DMS 273 (cell line): ENCODE measurements around the gene CLECL1.
"Not testable (repeated sequence)": the region's sequence is repeated elsewhere in the genome, so short reads cannot be mapped to it uniquely, and the experiment has no call there.

Source experiments
- DNase-seq: peaks from one replicate; lab custom pipeline; 2025; ENCODE audit not compliant: unreplicated experiment; lab: John Stamatoyannopoulos, UW

The CLECL1 gene

DNA sequence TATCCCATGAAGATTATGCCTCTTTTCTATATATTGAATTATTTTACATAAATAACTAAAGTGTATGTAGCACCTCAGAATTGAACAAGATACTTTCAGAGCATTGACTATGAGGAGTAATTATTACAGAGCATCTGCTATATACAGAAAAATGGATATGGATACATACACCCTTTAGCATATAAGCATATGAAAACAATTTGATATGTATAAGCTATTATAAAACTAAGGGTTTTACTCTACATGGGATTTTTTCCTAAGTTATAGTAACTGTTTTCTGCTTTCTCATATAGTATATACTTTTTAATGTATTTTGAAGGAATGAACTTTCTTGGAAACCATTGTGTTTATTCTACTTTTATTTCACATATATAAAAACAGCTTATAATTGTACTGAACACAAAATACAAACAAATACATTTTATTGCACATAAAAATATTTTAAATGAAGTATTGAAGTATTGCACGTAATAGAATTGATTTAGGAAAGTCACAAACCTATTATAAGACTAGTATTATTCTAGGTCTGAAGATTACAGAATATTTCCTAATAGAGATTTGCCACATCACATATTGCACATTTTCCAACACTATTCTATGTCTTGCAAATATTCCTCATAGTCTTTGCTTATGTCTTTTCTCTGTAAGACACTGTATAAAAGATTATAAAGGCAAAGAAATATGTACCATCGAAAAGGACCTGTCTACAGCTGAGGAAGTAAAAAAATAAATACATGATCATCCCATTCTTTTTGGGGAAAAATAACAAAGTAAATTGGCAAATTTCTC is 19.4 kb upstream of the CLECL1 start:
- no peak for DNase-seq

DNA sequence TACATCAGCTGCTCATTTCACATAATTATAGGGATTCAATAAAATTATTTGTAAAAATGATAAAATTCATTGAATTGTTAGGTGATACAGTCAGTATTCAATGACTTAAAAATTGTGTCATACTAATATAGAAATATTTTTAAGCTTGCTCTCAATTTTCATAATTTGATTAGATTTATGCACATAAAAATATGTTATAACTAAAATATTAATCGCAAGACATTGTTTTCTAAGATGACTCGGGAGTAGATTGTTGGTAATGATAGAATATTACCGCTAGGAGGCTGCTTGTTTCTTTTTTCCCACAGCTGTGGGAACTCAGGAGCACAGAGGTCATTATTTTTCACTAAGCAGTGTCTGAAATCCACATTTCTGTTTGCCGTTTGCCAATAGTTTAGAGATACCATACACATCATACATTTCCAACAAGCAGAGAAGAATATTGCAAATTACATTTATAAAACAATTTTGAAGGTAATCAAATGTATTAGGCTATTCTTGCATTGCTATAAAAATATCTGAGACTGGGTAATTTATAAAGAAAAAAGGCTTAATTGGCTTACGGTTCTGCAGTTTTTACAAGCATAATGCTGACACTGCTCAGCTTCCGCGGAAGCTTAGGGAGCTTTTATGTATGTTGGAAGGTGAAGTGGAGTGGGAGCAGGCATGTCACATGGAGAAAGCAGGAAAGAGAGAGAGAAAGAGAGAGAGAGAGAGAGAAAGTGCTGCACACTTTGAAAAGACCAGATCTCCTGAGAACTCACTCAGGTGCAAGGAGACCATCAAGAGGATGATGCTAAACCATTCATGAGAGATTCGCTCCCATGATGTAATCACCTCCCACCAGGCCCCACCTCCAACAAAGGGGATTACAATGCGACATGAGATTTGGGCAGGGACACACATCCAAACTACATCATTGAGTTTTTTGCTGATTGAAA is 18.6 kb upstream of the CLECL1 start:
- peak; percentile 25 for DNase-seq

DNA sequence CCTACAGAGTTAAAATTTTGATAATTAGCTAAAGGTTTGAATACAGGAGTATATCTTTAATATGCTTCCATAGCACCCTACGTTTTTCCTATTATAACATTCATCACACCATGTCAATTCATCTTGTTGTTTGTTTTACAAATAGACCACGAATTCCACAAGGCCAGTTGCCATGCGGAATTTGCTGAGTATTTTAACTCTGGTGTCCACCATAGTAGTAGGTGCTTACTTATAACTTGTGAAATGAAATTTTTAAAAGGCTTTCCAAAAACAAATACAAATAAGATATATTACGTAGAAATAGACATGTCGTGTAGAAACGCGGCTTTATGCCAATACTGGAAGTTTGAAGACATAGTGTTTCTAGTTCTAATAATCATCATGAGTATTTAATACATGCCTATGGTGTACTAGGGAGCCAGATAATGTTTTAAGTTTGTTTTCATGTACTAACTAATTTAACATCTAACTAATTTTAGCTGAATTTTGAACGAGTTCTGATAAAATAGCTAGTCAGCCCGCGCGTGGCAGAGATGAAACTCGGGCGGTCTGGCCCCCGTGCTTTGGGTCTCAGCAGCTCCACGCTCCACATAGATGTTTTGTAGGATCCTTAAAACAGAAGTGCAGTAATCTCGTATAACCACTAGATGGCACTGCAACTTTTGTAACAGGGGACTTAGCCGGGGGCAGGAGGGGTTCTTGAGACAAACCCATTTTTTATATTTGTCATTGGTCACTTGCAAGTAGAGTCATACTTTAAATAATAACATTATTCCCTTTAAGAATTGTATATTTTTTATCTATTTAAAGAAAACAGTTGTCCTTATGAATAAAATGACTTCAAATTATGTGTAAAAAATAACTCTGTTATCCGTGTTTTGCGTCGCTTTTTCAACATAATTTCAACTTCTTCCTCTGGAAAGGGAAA is 17.6 kb upstream of the CLECL1 start:
- peak; percentile 68 for DNase-seq

- DNase-seq, result no peak
These were observed 16.7 kb upstream of the CLECL1 start for GRCh38 chr12:9749640-9750039.

DNA sequence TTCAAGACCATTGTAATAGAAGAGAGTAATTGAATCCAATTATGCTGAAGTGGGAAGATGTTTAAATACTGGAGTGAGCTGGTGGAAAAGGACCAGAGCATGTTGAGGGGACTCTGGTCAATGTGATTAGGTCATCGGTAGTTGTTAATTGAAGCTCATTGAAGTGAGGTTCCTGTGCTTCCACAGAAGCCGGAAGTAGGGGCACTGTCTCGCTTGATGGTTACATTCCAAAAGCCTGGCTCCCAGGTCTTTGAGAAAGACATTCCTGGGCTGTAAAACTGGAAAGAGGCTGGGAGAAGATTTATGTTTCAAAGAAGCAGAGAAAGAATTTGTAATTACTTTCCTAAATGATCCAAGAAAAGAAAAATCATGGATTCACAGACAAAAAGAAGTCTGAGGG is 12.3 kb upstream of the CLECL1 start:
- DNase-seq, result no peak

DNA sequence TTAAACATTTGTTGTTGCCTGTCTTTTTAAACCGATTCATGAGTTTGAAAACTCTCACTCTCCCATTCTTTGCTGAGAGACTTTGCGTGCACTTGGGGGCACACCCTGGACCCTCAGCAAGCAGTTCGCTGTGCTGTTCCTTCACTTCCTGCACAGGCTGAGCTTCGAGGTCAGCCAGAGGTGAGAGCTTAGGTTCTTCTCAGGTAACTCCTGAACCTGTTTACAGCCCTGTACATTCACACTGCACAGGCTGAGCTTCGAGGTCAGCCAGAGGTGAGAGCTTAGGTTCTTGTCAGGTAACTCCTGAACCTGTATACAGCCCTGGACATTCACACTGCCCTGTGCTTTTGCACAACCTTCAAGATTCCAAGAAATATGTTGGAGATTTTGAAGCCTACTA is 9.8 kb upstream of the CLECL1 start:
- no peak for DNase-seq

DNA sequence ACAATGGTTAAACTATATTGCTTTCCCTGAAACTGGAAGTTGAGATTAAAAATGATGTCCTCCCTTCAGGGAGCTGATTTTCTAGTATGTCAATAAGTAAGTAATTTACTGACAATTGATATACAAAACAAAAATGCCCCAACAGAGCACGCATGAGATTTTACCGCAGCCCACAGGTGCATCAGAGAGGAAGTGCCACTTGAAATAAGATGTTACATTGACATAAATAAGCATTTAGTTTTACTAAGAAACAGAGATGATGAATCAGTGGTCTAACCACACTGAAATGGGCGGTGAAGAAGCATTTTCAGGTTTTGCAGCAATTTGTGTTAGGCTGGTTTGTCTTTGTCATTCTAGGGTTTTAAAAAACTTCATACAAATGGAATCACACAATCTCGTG is 8.8 kb upstream of the CLECL1 start:
- no peak for DNase-seq

DNA sequence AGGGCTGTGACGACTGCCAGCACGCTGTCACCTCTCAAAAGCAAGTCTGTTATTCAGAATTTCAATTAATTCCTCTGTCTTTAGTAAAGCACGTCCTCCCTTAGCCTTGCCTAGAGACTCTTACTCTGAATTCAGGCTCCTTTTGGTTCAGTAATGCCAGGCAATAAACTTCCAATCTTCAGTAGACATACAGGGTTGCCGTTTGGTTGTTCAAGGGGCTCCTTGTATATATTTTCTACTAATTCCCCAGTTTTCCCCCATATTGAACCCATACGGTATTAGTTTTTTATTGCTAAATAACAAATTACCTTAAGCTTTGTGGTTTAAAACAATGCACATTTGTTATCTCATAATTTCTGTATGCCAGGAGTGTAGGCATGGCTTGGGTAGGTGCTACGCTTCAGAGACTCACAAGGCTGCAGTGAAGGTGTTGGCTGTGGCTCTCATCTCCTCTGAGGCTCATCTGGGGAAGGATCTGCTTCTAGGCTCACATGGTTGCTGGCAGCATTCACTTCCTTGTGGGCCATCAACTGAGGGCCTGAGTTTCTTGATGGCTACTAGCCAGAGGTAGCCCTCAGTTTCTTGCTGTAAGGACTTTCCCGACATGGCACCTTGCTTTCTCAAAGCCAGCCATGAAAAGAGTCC is 7.3 kb upstream of the CLECL1 start:
- DNase-seq, result no peak

- DNase-seq, result not testable (repeated sequence)
These were observed 6.7 kb upstream of the CLECL1 start for GRCh38 chr12:9739404-9740105.

DNA sequence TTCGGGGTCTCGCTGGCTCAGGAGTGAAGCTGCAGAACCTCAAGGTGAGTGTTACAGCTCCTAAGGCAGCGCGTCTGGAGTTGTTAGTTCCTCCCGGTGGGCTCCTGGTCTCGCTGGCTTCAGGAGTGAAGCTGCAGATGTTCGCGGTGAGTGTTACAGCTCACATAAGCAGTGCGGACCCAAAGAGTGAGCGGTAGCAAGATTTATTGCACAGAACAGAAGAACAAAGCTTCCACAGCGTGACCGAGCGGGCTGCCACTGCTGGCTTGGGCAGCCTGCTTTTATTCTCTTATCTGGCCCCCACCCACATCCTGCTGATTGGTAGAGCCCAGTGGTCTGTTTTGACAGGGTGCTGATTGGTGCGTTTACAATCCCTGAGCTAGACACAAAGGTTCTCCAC is 6.0 kb upstream of the CLECL1 start:
- DNase-seq, result not testable (repeated sequence)

DNA sequence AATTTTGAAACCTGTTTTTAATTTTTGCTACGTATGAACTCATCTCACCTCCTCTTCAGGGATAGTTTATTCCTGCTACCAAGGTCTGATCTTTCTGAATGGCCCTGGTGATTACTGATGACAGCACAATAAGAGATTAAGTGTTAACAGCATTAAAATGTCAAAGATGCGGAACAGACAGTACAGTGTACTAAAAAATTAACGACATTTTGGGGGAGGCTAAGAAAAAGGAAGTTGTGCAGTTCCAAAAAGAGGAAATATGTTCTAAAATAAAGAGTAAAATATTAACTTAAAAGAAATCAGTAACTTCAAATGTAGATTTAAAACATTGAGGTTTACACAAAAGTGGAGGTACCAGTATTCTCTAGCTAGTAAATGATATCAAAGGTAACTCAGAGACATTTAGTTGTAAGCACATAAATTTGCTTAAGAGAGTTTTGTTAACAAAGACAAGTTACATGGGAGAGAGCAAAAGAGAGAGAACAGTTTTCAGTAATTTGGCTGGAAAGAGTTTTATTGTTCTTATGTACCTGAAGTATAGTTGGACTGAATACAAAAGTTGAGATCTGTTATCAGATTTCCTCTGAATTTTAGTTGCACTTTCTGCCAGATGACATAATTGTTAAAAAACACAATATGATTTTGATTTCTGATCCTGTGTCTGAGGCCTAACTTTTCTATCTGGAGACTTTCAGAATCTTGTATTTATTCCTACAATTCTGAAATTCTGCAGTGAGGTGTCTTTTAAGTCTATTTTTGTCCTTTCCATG is 4.2 kb upstream of the CLECL1 start:
- DNase-seq, result no peak

DNA sequence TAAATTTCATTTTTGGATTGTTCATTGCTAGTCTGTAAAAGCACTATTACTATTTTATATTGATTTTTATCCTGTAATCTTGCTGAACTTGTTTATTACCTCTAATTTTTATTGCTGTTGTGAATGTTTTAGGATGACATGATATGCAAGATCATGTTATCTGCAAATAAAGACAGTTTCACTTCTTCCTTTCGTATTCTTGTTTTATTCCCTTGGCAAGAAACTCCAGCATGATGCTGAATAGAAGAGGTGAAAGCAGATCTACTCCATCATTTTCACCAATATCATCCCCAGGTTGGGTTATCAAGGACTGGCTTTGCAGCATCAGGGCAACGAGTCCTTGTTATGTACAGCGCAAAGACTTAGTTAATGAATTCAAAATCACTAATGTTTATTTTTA is 2.7 kb upstream of the CLECL1 start:
- DNase-seq, result no peak

GRCh38 chr12:9731797-9732196 is 1.1 kb downstream of the CLECL1 start:
- DNase-seq, result no peak

GRCh38 chr12:9731393-9731792 is 1.5 kb downstream of the CLECL1 start:
- no peak for DNase-seq

- DNase-seq, result no peak
These were observed 2.3 kb downstream of the CLECL1 start for GRCh38 chr12:9730591-9730990.

GRCh38 chr12:9730011-9730410 is 2.9 kb downstream of the CLECL1 start:
- no peak for DNase-seq

GRCh38 chr12:9729082-9729481 is 3.8 kb downstream of the CLECL1 start:
- no peak for DNase-seq

GRCh38 chr12:9727813-9728212 is 5.1 kb downstream of the CLECL1 start:
- DNase-seq, result no peak

DNA sequence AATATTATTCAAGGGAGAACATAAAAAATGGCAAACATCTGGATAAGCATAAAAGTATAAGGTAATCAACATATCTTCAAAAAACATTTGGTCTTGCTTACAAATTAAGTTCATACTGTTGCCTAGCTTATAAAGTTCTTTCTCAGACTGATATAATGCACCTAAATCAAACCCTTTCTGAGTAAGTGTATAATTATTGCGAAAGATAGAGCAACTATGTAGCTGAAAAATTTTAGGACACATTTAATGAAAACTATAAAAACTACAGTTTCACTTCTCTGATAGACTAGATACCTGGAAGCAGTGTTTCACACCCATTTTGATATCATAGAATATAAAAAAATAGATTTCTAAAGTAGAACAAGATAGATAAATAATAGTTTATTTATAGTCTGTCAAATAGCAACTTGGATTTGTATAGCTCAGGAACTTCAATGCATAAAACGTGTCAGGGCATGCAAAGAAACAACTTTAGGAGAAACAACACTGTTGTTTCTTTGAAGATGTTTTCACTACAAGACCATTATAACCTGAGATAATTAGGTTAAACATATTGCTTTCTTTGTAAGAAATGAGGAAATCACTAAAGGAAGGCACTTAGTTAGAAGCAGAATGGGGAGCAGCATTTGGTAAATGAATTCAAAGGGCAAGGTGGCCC is 7.6 kb downstream of the CLECL1 start:
- no peak for DNase-seq
